GM21447 (cell line): ENCODE measurements around the gene HIVEP3.

ENCODE experiments used
- ATAC-seq: cut with Tn5 transposase; IDR thresholded peaks from one replicate; pipeline ENCODE4 v1.9.1; 2021; ENCODE audit not compliant: unreplicated experiment

The HIVEP3 gene

DNA sequence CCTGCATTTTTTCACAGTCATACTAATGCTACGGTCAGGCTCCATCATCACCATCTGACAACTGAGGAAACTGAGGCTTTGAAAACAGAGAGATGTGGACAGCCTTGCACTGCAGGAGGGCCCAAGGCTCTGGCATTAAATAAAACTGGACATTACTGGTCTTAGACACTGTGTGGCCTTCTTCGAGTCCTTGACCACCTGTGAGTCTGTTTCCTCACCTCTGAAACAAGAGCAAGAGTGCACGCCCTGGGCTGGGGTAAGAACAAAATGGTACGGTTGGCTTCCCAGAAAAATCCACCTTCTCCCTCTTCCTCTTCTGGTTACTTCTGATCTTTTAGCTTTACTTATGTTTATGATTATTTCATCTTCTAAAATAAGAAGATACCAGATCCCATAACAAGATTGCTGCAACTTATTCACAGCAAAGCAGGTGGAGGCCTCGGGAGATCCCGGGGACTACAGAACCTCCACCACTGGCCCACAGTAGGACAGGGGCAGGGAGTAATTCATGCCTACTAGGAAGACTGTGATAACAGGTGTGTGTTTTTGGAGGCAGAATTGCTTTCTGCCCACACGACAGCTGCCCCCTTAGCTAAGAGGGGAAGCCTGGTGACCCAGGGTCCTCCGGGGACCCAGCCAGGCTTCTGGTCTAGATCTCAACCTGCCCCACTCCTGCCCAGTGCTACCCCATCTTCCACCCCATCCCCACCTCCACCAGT, 277.8 kb downstream of the HIVEP3 start:
- ATAC-seq: no peak

DNA sequence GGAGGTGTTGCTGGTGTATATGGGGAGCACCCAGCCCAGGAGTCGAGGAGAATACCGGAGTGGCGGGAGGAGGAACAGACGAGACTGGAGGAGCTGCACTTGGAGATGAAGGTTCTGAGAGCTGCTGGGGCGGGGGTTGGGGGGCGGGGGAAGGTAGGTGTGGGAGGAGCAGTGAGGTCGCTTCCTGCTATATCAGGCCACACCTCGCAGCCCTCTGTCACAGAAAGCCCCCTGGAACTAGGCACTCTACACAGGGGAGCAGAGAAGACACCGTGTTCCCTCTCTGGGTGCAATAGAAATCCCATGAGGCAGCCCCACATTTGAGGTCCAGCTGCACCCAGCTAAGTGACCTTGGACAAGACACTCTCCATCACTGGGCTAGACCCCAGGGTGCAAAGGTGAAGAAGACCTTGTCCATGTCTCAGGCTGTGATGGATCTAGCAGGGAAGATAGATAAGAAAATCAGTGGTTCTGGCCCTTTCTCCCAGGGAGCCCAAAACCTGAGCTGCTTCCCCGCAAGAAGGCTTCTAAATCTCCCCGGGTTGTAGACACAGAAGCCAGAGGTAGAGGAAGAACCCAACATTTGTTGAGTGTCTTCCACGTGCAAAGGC, 278.5 kb downstream of the HIVEP3 start:
- no peak for ATAC-seq

DNA sequence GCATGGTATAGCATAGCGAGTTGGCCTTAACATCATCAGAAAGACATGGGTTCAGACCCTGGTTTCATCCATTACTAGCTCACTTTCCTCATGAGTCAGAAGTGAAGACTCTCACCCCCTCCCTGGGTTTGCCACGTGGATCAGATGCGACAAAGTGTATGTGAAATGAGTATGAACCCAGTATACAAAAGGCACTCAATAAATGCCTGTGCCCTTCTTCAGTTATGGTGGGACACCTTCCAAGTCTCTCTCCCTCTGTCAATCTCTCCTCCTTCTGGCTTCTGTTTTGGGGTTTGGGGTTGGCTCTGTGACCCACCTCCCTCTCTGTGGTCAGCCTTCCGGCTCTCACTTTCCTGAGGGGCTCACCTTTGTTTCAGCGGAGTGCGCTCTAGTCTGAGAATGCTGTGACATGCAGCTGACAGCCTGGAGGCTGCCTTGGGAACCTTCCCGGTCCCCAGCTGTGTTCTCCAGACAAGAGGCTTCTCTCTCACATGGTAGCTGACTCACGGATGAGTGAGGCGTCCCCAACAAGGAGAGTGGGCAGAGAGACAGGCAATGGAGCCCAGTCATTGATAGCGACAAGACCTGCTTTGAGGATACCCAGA, 279.3 kb downstream of the HIVEP3 start:
- ATAC-seq: no peak

DNA sequence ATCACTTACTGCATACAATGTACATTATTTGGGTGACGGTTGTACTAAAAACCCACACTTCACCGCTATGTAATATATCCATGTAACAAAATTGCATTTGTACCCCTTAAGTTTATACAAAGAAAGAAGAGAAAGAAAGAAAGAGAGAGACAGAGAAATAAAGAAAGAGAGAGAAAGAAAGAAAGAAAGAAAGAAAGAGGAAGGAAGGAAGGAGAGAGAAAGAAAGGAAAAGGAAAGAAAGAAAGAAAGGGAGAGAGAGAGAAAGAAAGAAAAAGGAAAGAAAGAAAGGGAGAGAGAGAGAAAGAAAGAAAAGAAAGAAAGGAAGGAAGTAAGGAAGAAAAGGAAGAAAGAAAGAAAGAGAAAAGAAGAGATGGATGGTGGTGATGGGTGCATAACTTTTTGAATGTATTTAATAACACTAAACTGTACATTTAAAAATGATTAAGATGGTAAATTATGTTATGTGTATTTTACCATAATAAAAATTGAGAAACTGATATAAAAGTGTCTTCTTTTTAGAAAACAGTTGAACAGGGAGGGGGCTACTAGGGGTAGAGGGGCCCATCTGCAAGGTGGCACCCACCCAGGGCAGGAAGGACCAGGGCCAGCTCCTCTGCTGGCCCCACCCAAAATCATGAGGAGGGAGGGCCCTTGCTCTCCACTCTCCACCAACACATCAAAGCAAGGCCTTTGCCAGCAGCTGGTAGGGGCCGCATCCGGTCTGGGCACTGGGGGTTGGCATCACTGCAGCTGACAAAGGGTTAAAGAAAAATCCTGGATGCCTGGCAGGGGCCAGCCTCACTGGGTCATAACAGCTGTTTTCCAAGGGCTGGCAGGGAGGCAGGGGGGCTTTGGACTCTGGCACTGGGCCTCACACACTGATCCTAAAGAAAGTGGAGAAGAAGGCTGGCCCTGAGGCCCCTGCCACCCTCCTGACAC, 280.4 kb downstream of the HIVEP3 start:
- ATAC-seq: no peak

DNA sequence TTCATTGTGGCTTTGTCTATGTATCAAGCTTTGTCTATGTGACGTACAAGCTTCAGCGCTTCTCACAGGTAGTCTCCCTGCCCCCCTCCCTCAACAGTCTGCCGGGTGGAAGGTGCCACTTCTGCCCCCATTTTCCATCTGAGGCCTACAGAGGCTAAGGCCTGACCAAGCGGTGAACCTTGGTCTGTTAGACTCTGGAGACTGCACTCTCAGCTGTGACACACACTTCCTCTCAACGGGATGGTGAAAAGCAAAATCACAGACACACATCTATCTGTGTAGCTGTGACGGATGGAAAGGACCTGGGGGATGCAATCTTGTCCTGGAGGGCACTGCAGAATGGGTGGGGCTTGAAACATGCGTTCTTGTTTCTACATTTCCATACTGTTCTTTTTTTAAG, 281.4 kb downstream of the HIVEP3 start:
- ATAC-seq: no peak

DNA sequence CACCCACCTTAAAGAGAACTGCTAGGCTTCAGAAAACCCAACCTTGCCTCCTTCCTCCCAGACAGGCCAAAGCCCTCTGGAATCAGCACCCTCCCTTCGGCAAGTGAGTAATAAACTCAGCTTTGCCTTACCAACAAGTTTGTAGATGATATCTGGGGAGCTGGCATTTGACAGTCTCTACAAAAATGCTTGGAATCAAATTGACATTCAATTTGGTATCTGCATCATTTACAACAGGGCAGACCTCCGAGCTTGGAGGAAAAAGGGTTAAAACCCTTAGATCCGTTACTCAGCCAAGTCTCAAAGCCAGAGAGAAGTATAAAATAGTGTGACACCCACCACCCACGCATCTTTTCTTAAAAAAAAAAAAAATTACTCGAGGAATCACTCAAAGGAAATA, 285.0 kb downstream of the HIVEP3 start:
- no peak for ATAC-seq

DNA sequence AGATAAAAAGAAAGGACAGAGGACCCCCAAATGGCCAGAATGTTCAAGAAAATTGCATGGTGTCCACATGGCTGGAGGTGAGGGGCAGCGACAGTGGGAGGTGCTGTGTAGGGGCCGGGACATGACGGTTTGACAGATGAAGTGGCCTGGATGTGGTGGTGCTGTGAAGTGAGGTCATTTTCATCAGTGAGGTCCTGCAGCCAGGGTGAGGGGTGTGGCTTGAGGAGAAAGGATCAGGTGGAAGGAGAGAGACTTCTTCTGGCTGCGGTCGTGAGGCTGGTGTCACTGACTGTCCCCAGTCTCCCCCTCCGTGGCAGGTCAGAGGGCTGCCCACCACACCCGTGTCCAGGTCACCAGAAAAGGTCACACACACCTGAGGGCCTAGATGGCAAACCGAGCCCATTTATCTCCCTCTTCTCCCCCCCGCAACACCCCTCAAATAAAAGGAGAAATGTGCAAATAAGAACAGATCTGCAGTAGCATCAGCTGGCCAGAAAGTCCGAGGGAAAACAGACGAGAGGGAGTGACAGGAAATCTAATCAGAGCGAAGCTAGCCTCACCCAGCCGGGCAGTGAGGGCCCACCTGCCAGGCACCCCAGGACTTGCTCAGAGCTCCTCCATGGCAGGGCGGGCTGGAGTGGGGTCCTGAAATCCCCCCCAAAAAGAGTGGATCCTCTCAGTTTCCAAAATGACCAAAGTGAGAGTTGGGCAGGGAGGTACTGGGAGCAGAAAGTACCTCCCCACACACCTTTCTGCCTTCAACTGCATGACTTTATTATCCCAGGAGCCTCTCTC, 285.7 kb downstream of the HIVEP3 start:
- no peak for ATAC-seq

DNA sequence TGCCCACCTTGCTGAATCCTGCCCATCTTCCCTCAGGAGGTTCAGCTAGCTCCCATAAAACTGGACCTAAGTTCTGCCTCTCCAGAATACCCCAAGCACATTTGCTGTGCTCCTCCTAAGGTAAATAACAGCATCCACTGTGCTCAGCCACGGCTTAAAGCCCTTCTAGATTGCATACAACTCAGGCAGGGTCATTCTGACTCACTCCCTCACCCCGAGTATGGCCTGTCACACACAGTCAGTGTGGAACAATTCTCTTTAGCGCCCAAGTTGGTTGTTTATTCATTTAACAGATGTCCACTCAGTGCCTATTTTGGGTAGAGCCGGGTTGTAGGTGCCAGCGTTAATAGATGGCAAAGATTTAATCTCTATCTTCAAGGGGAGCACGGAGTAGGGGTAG, 286.8 kb downstream of the HIVEP3 start:
- ATAC-seq: no peak

DNA sequence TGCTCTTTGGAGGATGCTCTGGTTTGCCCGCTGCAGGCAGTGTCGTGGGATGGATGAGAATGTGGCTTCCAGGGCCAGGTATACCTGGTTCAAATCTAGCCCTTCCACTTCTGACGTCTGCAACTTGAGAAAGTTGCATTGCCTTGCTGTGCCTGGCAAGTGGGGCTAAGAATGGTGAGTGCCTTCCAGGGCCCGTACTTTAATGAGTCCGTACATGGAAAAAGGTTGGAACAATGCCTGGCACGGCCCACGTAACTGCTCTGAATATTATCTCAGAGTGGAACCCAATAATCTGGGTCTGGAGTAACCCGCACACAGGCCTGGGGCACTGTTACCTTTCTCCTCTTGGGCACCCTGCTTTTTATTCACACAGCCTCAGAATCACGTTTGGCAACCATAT, 287.6 kb downstream of the HIVEP3 start:
- no peak for ATAC-seq

DNA sequence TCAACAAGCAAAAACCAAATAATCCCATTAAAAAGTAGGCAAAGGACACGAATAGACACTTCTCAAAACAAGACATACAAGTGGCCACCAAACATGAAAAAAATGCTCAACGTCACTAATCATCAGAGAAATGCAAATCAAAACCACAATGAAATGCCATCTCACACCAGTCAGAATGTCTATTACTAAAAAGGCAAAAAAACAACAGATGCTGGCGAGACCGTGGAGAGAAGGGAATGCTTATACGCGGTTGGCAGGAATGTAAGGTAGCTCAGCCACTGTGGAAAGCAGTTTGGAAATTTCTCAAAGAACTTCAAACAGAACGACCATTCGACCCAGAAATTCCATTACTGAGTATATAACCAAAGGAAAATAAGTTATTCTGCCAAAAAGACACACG, 289.2 kb downstream of the HIVEP3 start:
- no peak for ATAC-seq

DNA sequence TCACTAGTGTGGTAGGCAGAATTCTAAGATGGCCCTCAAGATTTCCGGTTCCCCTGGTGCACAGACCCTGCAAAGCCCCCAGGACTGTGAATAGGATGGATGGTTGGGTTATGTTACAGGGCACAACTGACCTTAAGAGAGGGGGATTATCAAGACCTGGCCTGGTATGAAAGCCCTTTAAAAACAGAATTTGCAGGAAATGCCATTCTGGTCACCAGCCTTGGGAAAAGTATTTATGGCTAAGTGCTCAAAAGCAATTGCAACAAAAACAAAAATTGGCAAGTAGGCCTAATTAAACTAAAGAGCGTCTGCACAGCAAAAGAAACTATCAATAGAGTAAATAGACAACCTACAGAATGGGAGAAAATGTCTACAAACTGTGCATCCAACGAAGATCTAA, 289.6 kb downstream of the HIVEP3 start:
- no peak for ATAC-seq

DNA sequence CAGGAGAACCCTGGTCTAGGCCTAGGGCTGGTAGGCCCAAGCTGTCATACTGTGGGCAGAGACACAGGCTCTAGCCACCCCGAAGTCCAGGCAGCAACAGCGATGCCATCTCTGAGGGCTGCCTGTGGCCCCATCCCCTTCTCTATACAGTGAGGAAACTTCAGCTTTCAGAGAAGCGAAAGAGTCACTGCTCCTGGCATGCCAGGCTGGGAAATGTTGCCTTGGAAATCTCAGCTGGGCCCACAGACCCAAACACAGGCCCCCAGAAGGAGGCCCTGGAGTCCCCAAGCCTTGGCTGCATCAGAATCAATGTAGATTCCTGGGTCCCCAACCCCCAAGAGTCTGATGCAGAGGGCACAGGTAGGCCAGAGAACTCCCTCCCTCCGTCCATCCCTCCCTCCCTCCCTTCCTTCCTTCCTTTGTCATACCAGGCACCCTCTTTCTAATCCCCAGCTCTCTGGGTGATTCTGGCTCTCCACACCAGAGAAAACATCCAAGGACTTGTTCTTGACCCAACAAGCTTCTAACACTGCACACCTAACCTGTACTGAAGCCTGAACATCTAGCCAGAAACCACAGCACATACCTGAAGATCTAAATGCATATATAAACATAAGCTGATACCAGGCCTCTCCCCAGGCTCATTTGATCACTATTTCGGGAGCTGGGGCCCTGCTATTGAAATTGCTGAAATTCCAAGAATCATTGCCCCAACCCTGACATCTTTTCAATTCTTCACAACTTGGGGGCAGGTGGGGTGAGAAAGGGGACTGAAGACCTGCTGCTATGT, 291.0 kb downstream of the HIVEP3 start:
- no peak for ATAC-seq

DNA sequence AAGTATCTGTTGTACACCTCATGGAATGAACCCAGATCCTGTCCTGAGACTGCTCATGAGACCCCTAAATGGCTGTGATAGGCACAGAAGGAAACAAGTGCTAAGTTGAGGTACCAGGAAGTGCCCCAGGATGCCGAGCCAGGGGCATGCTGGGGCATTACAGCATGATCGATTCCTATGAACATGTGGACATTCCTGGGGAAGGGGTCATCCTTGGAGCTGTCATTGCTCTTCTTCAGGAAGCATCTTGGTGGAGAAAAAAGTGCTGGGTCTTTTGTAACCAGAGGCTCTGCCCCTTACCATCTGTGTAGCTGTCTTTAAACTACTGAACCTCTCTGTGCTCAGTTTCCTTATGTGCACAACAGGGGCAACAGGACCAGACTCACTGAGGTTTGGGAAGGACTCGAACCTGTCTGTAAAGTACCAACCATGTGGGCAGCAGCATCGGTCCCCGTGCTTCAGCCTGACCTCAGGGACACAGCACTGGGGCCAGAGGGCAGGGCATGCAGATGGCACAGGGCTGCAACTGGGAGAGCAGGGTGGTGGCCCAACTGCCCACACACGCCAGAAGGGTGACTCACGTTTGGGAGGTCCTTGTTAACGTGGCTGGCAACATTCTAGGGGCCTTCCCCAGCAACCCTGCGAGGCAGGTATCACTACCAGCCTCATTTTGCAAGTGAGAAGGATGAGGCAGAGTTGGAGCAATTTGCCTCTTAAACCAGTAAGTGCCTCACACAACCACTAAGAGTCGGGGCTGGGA, 291.9 kb downstream of the HIVEP3 start:
- no peak for ATAC-seq

DNA sequence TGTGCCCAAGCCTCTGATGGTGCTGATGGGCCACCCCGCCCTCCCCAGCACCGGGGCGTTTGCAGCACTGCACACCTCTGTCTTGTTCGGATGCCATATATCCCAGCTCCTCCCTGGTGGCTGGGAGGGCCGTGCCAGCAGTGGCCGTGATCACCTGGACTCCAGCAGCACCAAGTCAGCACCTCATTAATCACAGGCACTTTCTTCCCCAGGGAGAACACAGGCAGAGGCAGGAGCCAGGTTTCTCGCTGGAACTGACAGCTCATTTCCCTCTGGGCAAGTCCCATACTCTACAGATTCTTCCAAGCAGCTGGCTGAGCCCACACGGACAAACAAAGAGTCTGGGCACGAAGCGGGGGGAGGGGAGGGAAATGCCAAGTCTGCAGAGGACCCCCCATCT, 292.6 kb downstream of the HIVEP3 start:
- ATAC-seq: no peak

DNA sequence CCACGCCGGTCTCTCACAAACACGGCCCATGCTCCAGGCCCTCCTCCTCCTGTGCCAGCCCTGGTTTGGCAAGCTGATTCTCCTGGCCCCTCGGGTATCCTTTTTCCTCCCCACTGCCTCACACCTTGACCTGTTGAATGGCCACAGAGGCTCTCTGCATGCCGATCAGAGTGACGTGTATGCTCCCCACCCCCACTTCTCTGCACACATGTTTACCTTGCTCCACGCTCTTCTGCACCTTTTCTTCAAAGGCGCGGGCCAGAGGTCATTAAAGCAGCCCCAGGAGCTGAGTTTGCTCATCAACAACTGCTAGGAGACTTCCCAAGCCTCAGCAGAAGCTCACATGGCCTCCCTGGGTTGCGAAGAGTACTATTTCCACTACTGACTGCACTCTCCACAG, 295.0 kb downstream of the HIVEP3 start:
- no peak for ATAC-seq

DNA sequence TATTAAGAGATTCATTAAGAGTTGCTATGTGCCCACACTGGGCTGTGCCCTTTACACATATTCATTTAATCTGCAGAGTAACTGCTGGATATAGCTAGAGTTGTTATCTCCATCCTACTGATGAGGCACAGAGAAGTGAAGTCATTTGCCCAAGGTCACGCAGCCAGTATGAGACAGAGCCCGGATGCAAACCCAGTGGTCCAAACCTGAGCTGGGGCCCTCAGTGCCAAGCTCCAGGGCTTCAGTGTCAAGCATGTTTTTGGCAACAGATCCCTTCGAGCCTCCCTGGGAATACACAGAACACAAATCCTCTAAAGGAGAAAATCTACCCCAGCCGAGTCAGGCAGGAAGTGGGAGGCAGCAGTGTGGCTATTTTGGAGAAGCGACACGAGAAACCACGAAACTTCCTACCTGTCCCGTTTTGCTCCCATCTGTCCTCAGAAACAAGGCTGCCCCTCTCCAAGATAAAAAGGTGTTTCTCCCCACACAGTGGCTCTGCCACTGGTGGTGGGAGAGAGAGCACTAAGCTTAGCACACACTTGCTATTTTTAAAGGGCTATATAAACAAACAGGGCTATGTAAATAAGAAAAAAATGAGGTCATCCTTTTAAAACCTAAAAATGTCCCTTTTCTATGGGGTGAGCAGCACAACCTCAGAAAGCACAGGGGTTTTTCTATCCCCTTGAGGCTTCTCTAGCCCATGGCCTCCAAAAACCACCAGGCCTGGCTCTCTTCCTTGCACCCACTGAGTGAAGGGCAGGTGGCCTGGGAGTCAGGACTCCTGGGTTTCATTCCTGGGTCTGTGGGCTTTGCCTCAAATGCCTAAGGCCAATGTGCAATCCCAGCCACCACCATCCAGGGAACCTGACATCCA, 295.6 kb downstream of the HIVEP3 start:
- ATAC-seq: peak; percentile 87

DNA sequence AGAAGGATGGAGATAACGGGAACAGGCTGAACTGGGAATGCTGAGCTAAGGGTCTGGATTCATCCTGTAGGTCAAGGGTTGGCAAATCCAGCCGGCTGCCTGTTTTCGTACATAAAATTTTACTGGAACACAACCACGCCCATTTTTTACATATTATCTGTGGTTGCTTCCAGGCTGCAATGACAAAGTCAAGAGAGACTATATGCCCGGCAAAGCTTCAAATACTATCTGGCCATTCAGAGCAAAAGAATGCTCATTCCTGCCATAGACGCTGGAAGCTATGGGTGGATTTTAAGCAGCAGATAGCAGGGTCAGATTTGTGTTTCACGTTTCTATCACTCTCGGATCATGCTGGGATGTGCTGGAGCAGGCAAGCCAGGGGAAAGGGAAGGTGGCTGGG, 296.3 kb downstream of the HIVEP3 start:
- ATAC-seq: no peak

DNA sequence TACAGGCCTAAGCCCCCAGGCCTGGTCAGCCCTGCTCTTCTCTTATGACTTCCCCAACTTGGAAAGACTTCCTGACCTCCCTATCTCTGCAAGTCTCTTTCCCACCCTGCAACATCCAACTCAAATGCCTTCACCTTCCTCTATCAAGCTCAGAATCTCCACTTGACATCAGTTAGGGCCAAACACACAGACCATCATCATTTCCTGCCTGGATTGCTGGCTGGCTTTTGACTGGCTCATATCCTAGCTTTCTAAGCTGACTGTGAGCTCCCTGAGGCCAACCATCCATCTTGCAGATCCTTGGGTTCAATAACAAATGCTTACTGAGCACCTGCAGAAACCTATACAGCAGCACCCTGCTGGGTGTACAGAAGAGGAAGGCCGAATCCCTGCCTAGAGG, 296.9 kb downstream of the HIVEP3 start:
- no peak for ATAC-seq
